Ishikawa (cell line): Measurements from ENCODE around the gene COL27A1.

Experiments
- CEBPB ChIP-seq: IDR thresholded peaks from 2 replicates; pipeline ENCODE4 v1.6.1; 2012
- CREB1 ChIP-seq: IDR thresholded peaks from 2 replicates; pipeline ENCODE4 v1.6.1; 2012; ENCODE audit warnings: low read depth
- EGR1 ChIP-seq: IDR thresholded peaks from 2 replicates; pipeline ENCODE4 v1.6.1; 2012
- EP300 ChIP-seq: IDR thresholded peaks from 2 replicates; pipeline ENCODE4 v1.6.1; 2012; ENCODE audit warnings: borderline replicate concordance
- FOXM1 ChIP-seq: IDR thresholded peaks from 2 replicates; pipeline ENCODE4 v1.6.1; 2012; ENCODE audit warnings: low read depth, borderline replicate concordance
- NFIC ChIP-seq: IDR thresholded peaks from 2 replicates; pipeline ENCODE4 v1.6.1; 2012
- RAD21 ChIP-seq: IDR thresholded peaks from 2 replicates; pipeline ENCODE4 v1.6.1; 2012; ENCODE audit warnings: low read depth
- TAF1 ChIP-seq: IDR thresholded peaks from 2 replicates; pipeline ENCODE4 v1.6.1; 2012; ENCODE audit warnings: low read depth, mild to moderate bottlenecking
- TCF12 ChIP-seq: IDR thresholded peaks from 2 replicates; pipeline ENCODE4 v1.6.1; 2012; ENCODE audit warnings: low read depth
- TEAD4 ChIP-seq: IDR thresholded peaks from 2 replicates; pipeline ENCODE4 v1.6.1; 2012
- YY1 ChIP-seq: IDR thresholded peaks from 2 replicates; pipeline ENCODE4 v1.6.1; 2012; ENCODE audit warnings: low read depth
- ZBTB7A ChIP-seq: IDR thresholded peaks from 2 replicates; pipeline ENCODE4 v1.6.1; 2012; ENCODE audit warnings: low read depth
- TF ChIP-seq, protein P1 (sequence below): IDR thresholded peaks from 2 replicates; pipeline ENCODE4 v1.6.1; 2012
- TF ChIP-seq, protein P2 (sequence below): IDR thresholded peaks from 2 replicates; pipeline ENCODE4 v1.6.1; 2012; ENCODE audit warnings: low read depth, mild to moderate bottlenecking
- TF ChIP-seq, protein P3 (sequence below): IDR thresholded peaks from 2 replicates; pipeline ENCODE4 v1.6.1; 2012

Gene COL27A1

DNA sequence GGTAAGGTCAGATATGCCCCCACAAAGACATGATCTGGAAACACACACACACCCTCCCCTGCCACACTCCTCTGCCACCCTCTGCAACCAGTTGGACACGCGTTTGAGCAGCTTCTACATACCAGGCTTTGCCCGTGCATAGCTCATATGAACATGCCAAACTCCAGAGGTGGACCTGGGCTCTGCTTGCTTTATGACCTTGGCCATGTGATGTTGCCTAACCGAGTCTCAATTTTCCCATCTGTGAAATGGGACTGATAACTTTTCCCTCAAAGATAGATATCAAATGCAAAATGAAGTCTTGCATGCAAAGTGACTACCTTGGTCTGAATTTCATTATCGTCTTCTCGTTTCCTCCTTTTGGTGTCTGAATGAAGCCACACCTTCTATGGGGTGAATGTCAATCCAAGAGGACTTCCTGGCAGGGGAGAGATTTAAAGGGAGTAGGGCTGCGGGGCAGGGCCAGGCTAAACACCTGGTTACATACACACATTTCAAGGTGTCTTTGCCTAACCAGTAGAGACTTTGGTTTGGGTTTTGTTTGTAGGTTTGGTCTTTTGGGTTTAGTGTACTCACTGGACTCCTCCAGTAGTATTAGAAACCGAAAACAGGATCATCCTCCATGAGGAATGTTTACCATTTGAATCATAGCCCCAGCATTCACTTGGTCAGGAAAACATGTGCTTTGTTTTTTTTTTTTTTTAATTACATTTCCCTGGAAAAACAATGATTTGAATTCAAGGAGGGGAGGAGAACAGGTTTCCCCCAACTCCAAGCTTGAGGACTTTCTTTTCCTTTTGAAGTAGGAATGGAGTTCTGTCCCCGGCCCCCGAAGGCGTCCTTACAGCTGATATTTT, 63.2 kb downstream of the COL27A1 start:
- TF ChIP-seq EGR1 = no peak
- TF ChIP-seq TCF12 = no peak
- no peak for TF ChIP-seq NFIC
- TF ChIP-seq, protein P1, sequence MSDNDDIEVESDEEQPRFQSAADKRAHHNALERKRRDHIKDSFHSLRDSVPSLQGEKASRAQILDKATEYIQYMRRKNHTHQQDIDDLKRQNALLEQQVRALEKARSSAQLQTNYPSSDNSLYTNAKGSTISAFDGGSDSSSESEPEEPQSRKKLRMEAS = no peak
- TF ChIP-seq CREB1 = no peak

DNA sequence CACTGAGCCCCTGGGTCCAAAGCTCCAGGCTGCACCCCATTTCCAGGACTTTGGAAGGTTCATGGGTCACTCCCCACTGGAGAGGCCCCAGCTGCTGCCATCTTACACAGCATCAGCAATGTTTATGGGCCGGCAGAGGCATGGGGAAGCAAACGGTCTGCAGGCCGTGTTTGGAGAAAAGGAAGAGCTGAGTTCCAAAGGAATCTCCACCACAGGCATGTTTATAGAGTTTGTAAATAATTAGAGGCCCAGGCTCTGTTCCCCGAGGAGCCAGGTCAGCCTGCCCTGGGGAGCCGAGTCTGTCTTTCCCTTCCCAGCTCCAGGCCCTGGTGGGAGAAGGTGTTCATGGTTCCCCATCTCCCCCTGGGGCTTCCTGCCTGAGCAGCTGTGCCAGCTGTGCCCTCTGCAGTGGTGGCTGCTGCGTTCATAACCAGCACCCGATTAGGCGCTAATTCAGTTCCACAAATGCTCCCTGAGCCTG, 64.8 kb downstream of the COL27A1 start:
- no peak for TF ChIP-seq TEAD4
- no peak for TF ChIP-seq TCF12
- no peak for TF ChIP-seq EGR1
- no peak for TF ChIP-seq CEBPB
- no peak for TF ChIP-seq TAF1
- no peak for TF ChIP-seq CREB1
- no peak for TF ChIP-seq YY1
- no peak for TF ChIP-seq ZBTB7A
- no peak for TF ChIP-seq RAD21
- TF ChIP-seq, protein P2, sequence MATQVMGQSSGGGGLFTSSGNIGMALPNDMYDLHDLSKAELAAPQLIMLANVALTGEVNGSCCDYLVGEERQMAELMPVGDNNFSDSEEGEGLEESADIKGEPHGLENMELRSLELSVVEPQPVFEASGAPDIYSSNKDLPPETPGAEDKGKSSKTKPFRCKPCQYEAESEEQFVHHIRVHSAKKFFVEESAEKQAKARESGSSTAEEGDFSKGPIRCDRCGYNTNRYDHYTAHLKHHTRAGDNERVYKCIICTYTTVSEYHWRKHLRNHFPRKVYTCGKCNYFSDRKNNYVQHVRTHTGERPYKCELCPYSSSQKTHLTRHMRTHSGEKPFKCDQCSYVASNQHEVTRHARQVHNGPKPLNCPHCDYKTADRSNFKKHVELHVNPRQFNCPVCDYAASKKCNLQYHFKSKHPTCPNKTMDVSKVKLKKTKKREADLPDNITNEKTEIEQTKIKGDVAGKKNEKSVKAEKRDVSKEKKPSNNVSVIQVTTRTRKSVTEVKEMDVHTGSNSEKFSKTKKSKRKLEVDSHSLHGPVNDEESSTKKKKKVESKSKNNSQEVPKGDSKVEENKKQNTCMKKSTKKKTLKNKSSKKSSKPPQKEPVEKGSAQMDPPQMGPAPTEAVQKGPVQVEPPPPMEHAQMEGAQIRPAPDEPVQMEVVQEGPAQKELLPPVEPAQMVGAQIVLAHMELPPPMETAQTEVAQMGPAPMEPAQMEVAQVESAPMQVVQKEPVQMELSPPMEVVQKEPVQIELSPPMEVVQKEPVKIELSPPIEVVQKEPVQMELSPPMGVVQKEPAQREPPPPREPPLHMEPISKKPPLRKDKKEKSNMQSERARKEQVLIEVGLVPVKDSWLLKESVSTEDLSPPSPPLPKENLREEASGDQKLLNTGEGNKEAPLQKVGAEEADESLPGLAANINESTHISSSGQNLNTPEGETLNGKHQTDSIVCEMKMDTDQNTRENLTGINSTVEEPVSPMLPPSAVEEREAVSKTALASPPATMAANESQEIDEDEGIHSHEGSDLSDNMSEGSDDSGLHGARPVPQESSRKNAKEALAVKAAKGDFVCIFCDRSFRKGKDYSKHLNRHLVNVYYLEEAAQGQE = no peak
- TF ChIP-seq, protein P3, sequence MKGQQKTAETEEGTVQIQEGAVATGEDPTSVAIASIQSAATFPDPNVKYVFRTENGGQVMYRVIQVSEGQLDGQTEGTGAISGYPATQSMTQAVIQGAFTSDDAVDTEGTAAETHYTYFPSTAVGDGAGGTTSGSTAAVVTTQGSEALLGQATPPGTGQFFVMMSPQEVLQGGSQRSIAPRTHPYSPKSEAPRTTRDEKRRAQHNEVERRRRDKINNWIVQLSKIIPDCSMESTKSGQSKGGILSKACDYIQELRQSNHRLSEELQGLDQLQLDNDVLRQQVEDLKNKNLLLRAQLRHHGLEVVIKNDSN = no peak
- TF ChIP-seq, protein P1 = no peak
- no peak for TF ChIP-seq NFIC
- no peak for TF ChIP-seq FOXM1

DNA sequence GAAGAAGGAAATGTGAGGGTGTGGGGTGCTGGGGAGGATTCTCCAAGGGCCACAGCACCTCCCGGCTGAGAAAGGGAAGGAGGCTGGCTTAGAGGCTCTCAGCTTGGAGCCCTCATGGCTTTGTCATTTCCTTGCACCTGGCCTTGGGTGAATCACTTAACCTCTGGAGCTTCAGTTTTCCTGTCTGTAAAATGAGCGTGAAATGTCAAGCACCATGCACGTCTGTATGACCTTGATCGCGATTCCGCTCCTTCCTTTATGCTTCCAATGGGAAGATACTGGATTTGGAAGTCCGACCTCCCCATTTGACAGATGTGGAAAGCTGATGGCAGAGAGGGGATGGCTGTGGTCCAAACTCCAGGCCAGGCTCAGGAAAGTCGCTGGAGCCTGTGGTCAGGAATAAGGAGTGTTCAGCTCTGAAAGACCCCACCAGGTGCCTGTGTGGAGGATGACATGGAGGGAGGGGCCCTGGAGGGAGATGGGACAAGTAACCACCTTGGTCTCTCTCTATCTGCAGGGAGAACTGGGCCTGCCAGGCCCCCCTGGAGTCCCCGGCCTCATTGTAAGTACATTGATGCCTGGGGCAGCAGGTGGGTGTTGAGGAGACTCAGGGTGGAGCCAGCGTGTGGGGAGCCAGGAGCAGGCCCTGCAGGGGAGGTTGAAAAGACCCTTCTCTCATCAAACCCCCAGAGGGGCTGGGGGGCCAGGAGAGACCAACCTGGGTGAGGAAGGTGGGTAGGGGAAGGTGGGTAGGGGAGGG, 66.5 kb downstream of the COL27A1 start:
- no peak for TF ChIP-seq NFIC
- TF ChIP-seq RAD21 = no peak
- TF ChIP-seq EGR1 = no peak
- no peak for TF ChIP-seq FOXM1
- no peak for TF ChIP-seq TEAD4
- no peak for TF ChIP-seq CREB1
- no peak for TF ChIP-seq YY1
- TF ChIP-seq, protein P1 = no peak
- TF ChIP-seq, protein P2 = no peak
- TF ChIP-seq, protein P3 = no peak
- no peak for TF ChIP-seq TCF12
- TF ChIP-seq EP300 = no peak
- no peak for TF ChIP-seq CEBPB
- TF ChIP-seq TAF1 = no peak
- no peak for TF ChIP-seq ZBTB7A

DNA sequence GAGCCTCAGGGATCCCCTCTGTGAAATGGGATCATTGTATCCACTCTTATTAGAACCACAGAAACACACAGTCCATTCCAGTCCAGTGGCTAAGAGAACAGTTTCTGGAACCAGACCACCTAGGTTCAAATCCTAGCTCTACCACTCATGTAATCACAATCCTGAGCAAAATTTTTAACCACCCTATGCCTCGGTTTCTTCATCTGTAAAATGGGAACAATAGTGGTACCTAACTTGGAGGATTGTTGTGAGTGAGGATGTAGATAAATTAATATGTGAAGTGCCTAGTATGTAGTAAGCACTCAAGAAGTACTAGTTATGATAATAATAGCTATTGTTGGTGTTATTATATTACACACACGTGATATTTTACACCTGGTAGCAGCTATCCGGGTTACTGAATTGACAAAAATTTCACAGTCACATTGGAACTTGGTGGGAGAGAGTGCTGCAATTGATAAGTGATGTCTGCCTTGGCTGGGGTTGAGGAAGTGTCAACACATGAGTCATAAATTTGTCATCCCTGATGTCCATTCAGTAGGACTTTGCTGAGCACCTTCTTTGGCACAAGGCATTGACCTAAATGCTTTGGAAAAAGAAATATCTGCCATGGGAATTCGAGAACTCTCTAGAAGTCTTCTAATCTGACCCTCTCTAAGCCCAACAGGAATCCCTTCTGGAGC, 68.4 kb downstream of the COL27A1 start:
- no peak for TF ChIP-seq CREB1
- no peak for TF ChIP-seq YY1
- no peak for TF ChIP-seq FOXM1
- TF ChIP-seq, protein P2 = no peak
- no peak for TF ChIP-seq TCF12
- TF ChIP-seq, protein P3 = no peak
- no peak for TF ChIP-seq EP300
- no peak for TF ChIP-seq TAF1
- TF ChIP-seq, protein P1 = no peak
- no peak for TF ChIP-seq RAD21
- TF ChIP-seq TEAD4 = no peak
- TF ChIP-seq CEBPB = no peak
- no peak for TF ChIP-seq ZBTB7A
- no peak for TF ChIP-seq EGR1
- TF ChIP-seq NFIC = no peak
